GM12878 (cell line): Measurements from ENCODE around the gene HS6ST3. TPM values are rescaled to one million over a fixed set of nuclear protein-coding genes. Genes with fewer than 3 reads are reported as not detected.

ENCODE experiments used
- ATAC-seq: fragments of 200-7000 bp; cut with Tn5 transposase; 3 replicates; pipeline ENCODE4 v1.9.1; 2020; ENCODE audit warnings: mild to moderate bottlenecking, moderate library complexity
- BruUV-seq: library from RNA; stranded (reverse); fragments of 400-500 nt; replicated peaks from 2 replicates; lab custom pipeline; 2021; lab: Mats Ljungman, UMichigan
- CTCF ChIA-PET: fragments of 300-600 bp; sonication (Branson Sonifier 250); formaldehyde crosslinking; extraction: SDS; loops from one replicate; lab custom pipeline; 2021; ENCODE audit warnings: inconsistent platforms; lab: Yijun Ruan, JAX
- POLR2A ChIA-PET: fragments of 350-600 bp; formaldehyde crosslinking; extraction: SDS; loops from one replicate; lab custom pipeline; 2021; ENCODE audit warnings: inconsistent platforms; lab: Charles Lee
- RAD21 ChIA-PET: fragments of 300-600 bp; sonication (Branson Sonifier 250); formaldehyde crosslinking; loops from one replicate; lab custom pipeline; 2023; ENCODE audit warnings: antibody characterized with exemption; ENCODE audit not compliant: unreplicated experiment; lab: Charles Lee
- SMC1A ChIA-PET: fragments of 300-600 bp; sonication (Branson Sonifier 250); formaldehyde crosslinking; loops from one replicate; lab custom pipeline; 2023; ENCODE audit not compliant: unreplicated experiment, uncharacterized antibody; lab: Charles Lee
- DNase-seq: peaks from one replicate; pipeline ENCODE4 v3.0.0-alpha.2; 2011; ENCODE audit warnings: low read depth, low spot score
- FAIRE-seq: peaks from 3 replicates; lab custom pipeline; 2011; peaks lifted over from hg19 to GRCh38; lab: Jason Lieb, UNC
- H2AFZ ChIP-seq: 2 replicates; pipeline ENCODE4 v1.6.0; 2011; ENCODE audit warnings: low read depth, low read length, control low read depth; ENCODE audit not compliant: control insufficient read depth
- H3K27ac ChIP-seq: 2 replicates; pipeline ENCODE4 v1.5.1; 2011; ENCODE audit warnings: control low read depth; ENCODE audit not compliant: control insufficient read depth, insufficient read depth
- H3K27me3 ChIP-seq, 2 experiments: replicated peaks in 1 of 2; 2 replicates each; pipeline versions ENCODE4 v1.6.0 to v1.6.1; 2011; ENCODE audit warnings: low read length in 1 of 2; ENCODE audit not compliant: control insufficient read depth in 2 of 2, insufficient read depth in 2 of 2
- H3K36me3 ChIP-seq, 2 experiments: 2 replicates each; pipeline ENCODE4 v1.5.1; 2011; ENCODE audit warnings: low read length in 1 of 2; ENCODE audit not compliant: control insufficient read depth in 2 of 2, insufficient read depth in 2 of 2
- H3K4me1 ChIP-seq: 2 replicates; pipeline ENCODE4 v1.6.1; 2011; ENCODE audit warnings: mild to moderate bottlenecking, low read length, moderate library complexity, mixed read lengths; ENCODE audit not compliant: control insufficient read depth, insufficient read depth
- H3K4me2 ChIP-seq: 2 replicates; pipeline ENCODE4 v1.6.0; 2011; ENCODE audit warnings: control low read depth; ENCODE audit not compliant: control insufficient read depth, insufficient read depth
- H3K4me3 ChIP-seq: fragments of 200-600 bp; sonication (generic); 2 replicates; pipeline ENCODE4 v1.5.1; 2016
- H3K79me2 ChIP-seq: 2 replicates; pipeline ENCODE4 v1.6.0; 2011; ENCODE audit warnings: low read length; ENCODE audit not compliant: control insufficient read depth, insufficient read depth
- H3K9ac ChIP-seq: 2 replicates; pipeline ENCODE4 v1.8.0; 2011; ENCODE audit warnings: low read length, control low read depth, mixed read lengths; ENCODE audit not compliant: control insufficient read depth, insufficient read depth
- H3K9me3 ChIP-seq: replicated peaks from 3 replicates; pipeline ENCODE4 v1.5.1; 2011; ENCODE audit warnings: mild to moderate bottlenecking, low read length; ENCODE audit not compliant: control insufficient read depth, insufficient read depth
- H4K20me1 ChIP-seq: 2 replicates; pipeline ENCODE4 v1.6.0; 2011; ENCODE audit not compliant: control insufficient read depth, insufficient read depth
- CBFB ChIP-seq: IDR thresholded peaks from 2 replicates; pipeline ENCODE4 v1.6.1; 2016; ENCODE audit warnings: antibody characterized with exemption, low read depth
- CHD2 ChIP-seq: IDR thresholded peaks from 2 replicates; pipeline ENCODE4 v1.6.1; 2011; ENCODE audit warnings: low read depth, low read length, improper control_type of control experiment, borderline replicate concordance
- EED ChIP-seq: sonication (generic); IDR thresholded peaks from 2 replicates; pipeline ENCODE4 v1.6.1; 2016; ENCODE audit warnings: antibody characterized with exemption, low read depth
- IKZF2 ChIP-seq, 2 experiments: fragments of 450-650 bp; IDR thresholded peaks; 2 replicates each; pipeline ENCODE4 v1.6.1; 2017; ENCODE audit warnings: mild to moderate bottlenecking in 2 of 2, moderate library complexity in 2 of 2
- PML ChIP-seq: IDR thresholded peaks from 2 replicates; pipeline ENCODE4 v1.6.1; 2012; ENCODE audit warnings: low read length, inconsistent platforms
- ZBED1 ChIP-seq: IDR thresholded peaks from 2 replicates; pipeline ENCODE4 v1.6.1; 2016; ENCODE audit warnings: borderline replicate concordance
- in situ Hi-C: fragments of 300-500 bp; cut with MboI; formaldehyde crosslinking; loops from 9 replicates; pipeline ENCODE4 v1.14.3; 2018; ENCODE audit warnings: mixed read lengths
- intact Hi-C: fragments of 100-400 bp; cut with micrococcal nuclease; formaldehyde crosslinking; loops from one replicate; pipeline ENCODE4 v1.14.2; 2022; ENCODE audit not compliant: unreplicated experiment
- polyA plus RNA-seq, 11 experiments: library from polyadenylated mRNA; depleted of rRNA in 4 of 11; unstranded in 6 of 11; stranded (reverse) in 5 of 11; fragments of >200 nt; fragmentation: Nextera tagmentation in 4 of 11; fragmentation: Illumina TruSeq in 1 of 11; extraction: Ambion mirVana in 4 of 11; extraction: Trizol in 1 of 11; gene quantifications; 1 replicate in 1 of 11; 2 replicates in 10 of 11; pipeline versions ENCODE4 v1.2.1 to v1.2.3, GENCODE V29; 2011 to 2016; ENCODE audit warnings: inconsistent platforms in 2 of 11, missing spikeins in 2 of 11, low read depth in 1 of 11
- total RNA-seq, 4 experiments: library from RNA; depleted of rRNA in 3 of 4; stranded (reverse); fragments of >200 nt in 3 of 4; fragmentation: Illumina TruSeq in 1 of 4; extraction: Trizol in 1 of 4; gene quantifications; 2 replicates each; pipeline versions ENCODE4 v1.2.1 to v1.2.3, GENCODE V29; 2013 to 2021
- TF ChIP-seq, protein P1 (sequence below): fragments of 450-650 bp; formaldehyde crosslinking; IDR thresholded peaks from 2 replicates; pipeline ENCODE4 v1.5.0; 2022; ENCODE audit warnings: mild to moderate bottlenecking, missing genetic modification characterization
- TF ChIP-seq, protein P2 (sequence below): fragments of 450-650 bp; IDR thresholded peaks from 2 replicates; pipeline ENCODE4 v1.6.1; 2016; ENCODE audit warnings: mild to moderate bottlenecking
- TF ChIP-seq, protein P3 (sequence below): IDR thresholded peaks from 2 replicates; pipeline ENCODE4 v1.6.1; 2011; ENCODE audit warnings: borderline replicate concordance, low read depth, mild to moderate bottlenecking, moderate library complexity, mixed read lengths, low read length; ENCODE audit not compliant: insufficient read depth; ENCODE audit errors: extremely low read length

The HS6ST3 gene
- total and polyA plus RNA-seq, 10 of the 15 experiments (the other 5 are each of a cell fraction or from before 2014, with no cell fraction given): under 0.01 to 2.9 TPM; not detected in 8

DNA sequence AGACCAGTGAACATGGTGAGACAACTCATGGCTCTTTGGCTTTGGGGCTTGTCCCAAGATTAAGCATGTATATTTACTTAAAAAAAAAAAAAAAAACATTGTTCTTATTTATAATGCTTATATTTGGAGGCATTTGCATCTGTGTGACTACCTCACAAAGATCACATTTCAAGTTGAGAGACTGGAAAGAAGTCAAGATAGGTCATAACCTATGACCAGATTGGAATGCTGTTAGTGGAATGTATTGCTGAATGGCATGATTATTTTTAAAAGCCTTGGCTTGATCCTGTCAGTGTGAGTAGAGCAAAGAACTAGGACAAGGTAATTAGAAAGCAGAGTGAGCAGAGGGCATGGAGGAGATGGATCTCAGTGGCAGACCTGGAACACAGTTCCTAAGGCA, 689.8 kb downstream of the HS6ST3 start:
- intact Hi-C loops: no loop called here
- POLR2A ChIA-PET: no interaction called here
- SMC1A ChIA-PET: no interaction called here
- in situ Hi-C loops: no loop called here
- H3K9me3 ChIP-seq: no peaks in the 10 kb centered on the region
- DNase-seq: no peak
- no peak overlapping the region for H3K4me3 ChIP-seq
- CTCF ChIA-PET: no interaction called here
- no peaks in the 10 kb centered on the region for H3K4me1 ChIP-seq
- no peak for FAIRE-seq
- H3K4me2 ChIP-seq: no peak overlapping the region
- H3K27me3 ChIP-seq: no peaks in the 10 kb centered on the region
- H3K36me3 ChIP-seq: no peaks in the 10 kb centered on the region
- H3K79me2 ChIP-seq: no peaks in the 10 kb centered on the region
- H3K9ac ChIP-seq: no peak overlapping the region
- no TSS peak for BruUV-seq
- no peak for ATAC-seq
- H3K27ac ChIP-seq: no peak overlapping the region
- H2AFZ ChIP-seq: no peak overlapping the region
- RAD21 ChIA-PET: no interaction called here
- TF ChIP-seq, protein P1, sequence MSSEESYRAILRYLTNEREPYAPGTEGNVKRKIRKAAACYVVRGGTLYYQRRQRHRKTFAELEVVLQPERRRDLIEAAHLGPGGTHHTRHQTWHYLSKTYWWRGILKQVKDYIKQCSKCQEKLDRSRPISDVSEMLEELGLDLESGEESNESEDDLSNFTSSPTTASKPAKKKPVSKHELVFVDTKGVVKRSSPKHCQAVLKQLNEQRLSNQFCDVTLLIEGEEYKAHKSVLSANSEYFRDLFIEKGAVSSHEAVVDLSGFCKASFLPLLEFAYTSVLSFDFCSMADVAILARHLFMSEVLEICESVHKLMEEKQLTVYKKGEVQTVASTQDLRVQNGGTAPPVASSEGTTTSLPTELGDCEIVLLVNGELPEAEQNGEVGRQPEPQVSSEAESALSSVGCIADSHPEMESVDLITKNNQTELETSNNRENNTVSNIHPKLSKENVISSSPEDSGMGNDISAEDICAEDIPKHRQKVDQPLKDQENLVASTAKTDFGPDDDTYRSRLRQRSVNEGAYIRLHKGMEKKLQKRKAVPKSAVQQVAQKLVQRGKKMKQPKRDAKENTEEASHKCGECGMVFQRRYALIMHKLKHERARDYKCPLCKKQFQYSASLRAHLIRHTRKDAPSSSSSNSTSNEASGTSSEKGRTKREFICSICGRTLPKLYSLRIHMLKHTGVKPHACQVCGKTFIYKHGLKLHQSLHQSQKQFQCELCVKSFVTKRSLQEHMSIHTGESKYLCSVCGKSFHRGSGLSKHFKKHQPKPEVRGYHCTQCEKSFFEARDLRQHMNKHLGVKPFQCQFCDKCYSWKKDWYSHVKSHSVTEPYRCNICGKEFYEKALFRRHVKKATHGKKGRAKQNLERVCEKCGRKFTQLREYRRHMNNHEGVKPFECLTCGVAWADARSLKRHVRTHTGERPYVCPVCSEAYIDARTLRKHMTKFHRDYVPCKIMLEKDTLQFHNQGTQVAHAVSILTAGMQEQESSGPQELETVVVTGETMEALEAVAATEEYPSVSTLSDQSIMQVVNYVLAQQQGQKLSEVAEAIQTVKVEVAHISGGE: no peak
- TF ChIP-seq, protein P2, sequence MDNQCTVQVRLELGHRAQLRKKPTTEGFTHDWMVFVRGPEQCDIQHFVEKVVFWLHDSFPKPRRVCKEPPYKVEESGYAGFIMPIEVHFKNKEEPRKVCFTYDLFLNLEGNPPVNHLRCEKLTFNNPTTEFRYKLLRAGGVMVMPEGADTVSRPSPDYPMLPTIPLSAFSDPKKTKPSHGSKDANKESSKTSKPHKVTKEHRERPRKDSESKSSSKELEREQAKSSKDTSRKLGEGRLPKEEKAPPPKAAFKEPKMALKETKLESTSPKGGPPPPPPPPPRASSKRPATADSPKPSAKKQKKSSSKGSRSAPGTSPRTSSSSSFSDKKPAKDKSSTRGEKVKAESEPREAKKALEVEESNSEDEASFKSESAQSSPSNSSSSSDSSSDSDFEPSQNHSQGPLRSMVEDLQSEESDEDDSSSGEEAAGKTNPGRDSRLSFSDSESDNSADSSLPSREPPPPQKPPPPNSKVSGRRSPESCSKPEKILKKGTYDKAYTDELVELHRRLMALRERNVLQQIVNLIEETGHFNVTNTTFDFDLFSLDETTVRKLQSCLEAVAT: no peak
- TF ChIP-seq ZBED1: no peak
- TF ChIP-seq IKZF2 (IDR thresholded peaks at IDR 0.05): no peak
- no peak for TF ChIP-seq EED
- TF ChIP-seq PML: no peak
- TF ChIP-seq CHD2: no peak
- TF ChIP-seq, protein P3, sequence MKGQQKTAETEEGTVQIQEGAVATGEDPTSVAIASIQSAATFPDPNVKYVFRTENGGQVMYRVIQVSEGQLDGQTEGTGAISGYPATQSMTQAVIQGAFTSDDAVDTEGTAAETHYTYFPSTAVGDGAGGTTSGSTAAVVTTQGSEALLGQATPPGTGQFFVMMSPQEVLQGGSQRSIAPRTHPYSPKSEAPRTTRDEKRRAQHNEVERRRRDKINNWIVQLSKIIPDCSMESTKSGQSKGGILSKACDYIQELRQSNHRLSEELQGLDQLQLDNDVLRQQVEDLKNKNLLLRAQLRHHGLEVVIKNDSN: no peak
- no peak for TF ChIP-seq CBFB
- TF ChIP-seq, all 136 proteins: peak for 0
- no peaks in the 10 kb centered on the region for H4K20me1 ChIP-seq
